HepG2 (cell line): ENCODE results near the gene DEFB127. TPM values are rescaled to one million over a fixed set of nuclear protein-coding genes. Genes with fewer than 3 reads are reported as not detected.

ENCODE experiments used
- ATM ChIP-seq: fragments of 450-650 bp; IDR thresholded peaks from 2 replicates; pipeline ENCODE4 v1.7.1; 2017; ENCODE audit warnings: mild to moderate bottlenecking, borderline replicate concordance
- ELF1 ChIP-seq: sonication (generic); formaldehyde crosslinking; IDR thresholded peaks from 2 replicates; pipeline ENCODE4 v1.4.0; 2020; ENCODE audit warnings: missing genetic modification reagents
- HNRNPH1 ChIP-seq: fragments of 200-400 bp; formaldehyde crosslinking; optimal IDR thresholded peaks from 2 replicates; pipeline ENCODE3; 2017; ENCODE audit warnings: mild to moderate bottlenecking, low read depth, low read length
- JUND ChIP-seq: sonication (generic); formaldehyde crosslinking; IDR thresholded peaks from 2 replicates; pipeline ENCODE4 v1.8.0; 2022; ENCODE audit warnings: mild to moderate bottlenecking, missing genetic modification reagents
- PCBP2 ChIP-seq: fragments of 200-400 bp; formaldehyde crosslinking; optimal IDR thresholded peaks from 2 replicates; pipeline ENCODE3; 2018; ENCODE audit warnings: low read length, low read depth; ENCODE audit not compliant: poor library complexity, severe bottlenecking
- SIN3A ChIP-seq: IDR thresholded peaks from 2 replicates; pipeline ENCODE4 v1.6.1; 2011; ENCODE audit warnings: low read depth, mild to moderate bottlenecking, control low read depth, low read length, borderline replicate concordance
- ZFY ChIP-seq: sonication (generic); formaldehyde crosslinking; IDR thresholded peaks from 2 replicates; pipeline ENCODE4 v1.4.0; 2020; ENCODE audit warnings: missing genetic modification reagents
- ZNF232 ChIP-seq: sonication (generic); formaldehyde crosslinking; IDR thresholded peaks from 2 replicates; pipeline ENCODE4 v1.4.0; 2020; ENCODE audit warnings: missing genetic modification reagents, borderline replicate concordance
- ZNF382 ChIP-seq: sonication (generic); formaldehyde crosslinking; IDR thresholded peaks from 2 replicates; pipeline ENCODE4 v1.5.0; 2020; ENCODE audit warnings: missing genetic modification reagents, mild to moderate bottlenecking, borderline replicate concordance
- ZNF605 ChIP-seq: sonication (generic); formaldehyde crosslinking; IDR thresholded peaks from 2 replicates; pipeline ENCODE4 v1.8.0; 2022; ENCODE audit warnings: mild to moderate bottlenecking, missing genetic modification reagents
- ZNF850 ChIP-seq: sonication (generic); formaldehyde crosslinking; conservative IDR thresholded peaks from 2 replicates; pipeline ENCODE4 v1.9.0; 2021; ENCODE audit warnings: mild to moderate bottlenecking, missing genetic modification reagents
- ZNF883 ChIP-seq: sonication (generic); formaldehyde crosslinking; IDR thresholded peaks from 2 replicates; pipeline ENCODE4 v1.5.1; 2020; ENCODE audit warnings: mild to moderate bottlenecking, missing genetic modification reagents; ENCODE audit errors: not compliant biosample characterization
- ZSCAN25 ChIP-seq: sonication (generic); formaldehyde crosslinking; IDR thresholded peaks from 2 replicates; pipeline ENCODE4 v1.8.0; 2022; ENCODE audit warnings: mild to moderate bottlenecking, missing genetic modification reagents
- polyA plus RNA-seq, 8 experiments: library from polyadenylated mRNA; depleted of rRNA in 3 of 8; stranded (reverse) in 7 of 8; unstranded in 1 of 8; fragments of >200 nt; fragmentation: Illumina TruSeq in 4 of 8; extraction: Trizol in 4 of 8; gene quantifications; 2 replicates each; pipeline versions ENCODE4 v1.2.1 to v1.2.3, GENCODE V29; 2011 to 2016; ENCODE audit warnings: low read depth in 4 of 8, missing spikeins in 1 of 8, mixed read lengths in 1 of 8; ENCODE audit not compliant: insufficient read depth in 1 of 8
- total RNA-seq, 5 experiments: library from RNA; depleted of rRNA; stranded (reverse); fragments of >200 nt; fragmentation: Illumina TruSeq; extraction: Trizol; gene quantifications; 2 replicates each; pipeline ENCODE4 v1.2.3, GENCODE V29; 2016; ENCODE audit warnings: low read depth in 1 of 5
- TF ChIP-seq, protein P1 (sequence below): IDR thresholded peaks from 2 replicates; pipeline ENCODE4 v1.6.1; 2016; ENCODE audit warnings: missing compliant biosample characterization, missing genetic modification reagents, borderline replicate concordance
- TF ChIP-seq, protein P2 (sequence below): sonication (generic); formaldehyde crosslinking; IDR thresholded peaks from 2 replicates; pipeline ENCODE4 v1.4.0; 2020; ENCODE audit warnings: missing genetic modification reagents, borderline replicate concordance

The DEFB127 gene
- total and polyA plus RNA-seq, 2 of the 13 experiments (the other 11 are each of a cell fraction or from before 2014, with no cell fraction given), result not detected

DNA sequence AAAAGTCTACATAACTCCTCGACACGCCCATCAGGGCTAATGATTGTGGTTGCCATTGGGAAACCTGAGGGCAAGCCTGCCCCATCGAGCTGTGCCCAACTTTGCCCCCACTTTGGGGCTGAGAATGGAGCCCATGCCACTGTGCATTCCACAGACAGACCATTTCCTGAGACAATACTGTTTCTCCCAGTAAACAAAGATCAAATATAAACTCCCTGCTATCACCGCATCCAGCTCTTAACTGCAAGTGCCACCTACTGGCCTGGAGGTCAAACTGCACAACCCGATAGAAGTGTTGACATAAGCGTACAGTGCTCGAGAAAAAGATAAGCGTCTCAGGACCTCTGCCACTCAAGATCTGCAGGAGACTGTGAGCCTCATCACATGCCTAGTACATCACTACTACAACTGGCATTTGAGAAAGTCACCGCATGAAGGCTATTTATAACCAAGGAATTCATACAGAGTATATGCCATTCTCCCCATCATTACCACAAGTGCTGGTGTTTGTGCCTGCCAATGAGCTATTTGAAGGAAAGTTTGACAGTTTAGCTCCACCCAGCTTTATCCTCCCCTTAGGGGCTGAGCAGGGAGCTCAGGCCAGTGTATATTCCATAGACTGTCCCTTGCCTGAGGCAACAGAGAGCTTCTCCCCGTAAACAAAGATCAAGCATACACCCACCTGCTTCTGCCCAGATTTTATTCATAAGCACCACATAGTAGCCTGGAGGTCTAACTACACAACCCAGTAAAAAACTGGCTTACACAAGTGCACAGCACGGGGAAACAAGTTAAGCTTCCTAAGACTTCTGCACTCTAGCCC lies 19.4 kb upstream of the DEFB127 start (continued):
- TF ChIP-seq ZSCAN25 (0 out of 2 replicates have a peak, but pooled peaks have one; percentile 27), HNRNPH1 (no peak), ZNF232 (CRISPR knock-in tag) (no peak), ZFY (CRISPR knock-in tag) (peak; percentile 26; the same call in 1 of the 2 replicates), ELF1 (CRISPR knock-in tag) (peak; percentile 39; the same call in 1 of the 2 replicates), ZNF883 (CRISPR knock-in tag) (peak; percentile 30), ZNF605 (CRISPR knock-in tag) (peak; percentile 83; the same call in 1 of the 2 replicates), ATM (no peak), ZNF850 (CRISPR knock-in tag) (no peak), SIN3A (no peak), JUND (CRISPR knock-in tag) (0 out of 2 replicates have a peak, but pooled peaks have one; percentile 43), ZNF382 (no peak), PCBP2 (no peak)
- TF ChIP-seq, protein P1, sequence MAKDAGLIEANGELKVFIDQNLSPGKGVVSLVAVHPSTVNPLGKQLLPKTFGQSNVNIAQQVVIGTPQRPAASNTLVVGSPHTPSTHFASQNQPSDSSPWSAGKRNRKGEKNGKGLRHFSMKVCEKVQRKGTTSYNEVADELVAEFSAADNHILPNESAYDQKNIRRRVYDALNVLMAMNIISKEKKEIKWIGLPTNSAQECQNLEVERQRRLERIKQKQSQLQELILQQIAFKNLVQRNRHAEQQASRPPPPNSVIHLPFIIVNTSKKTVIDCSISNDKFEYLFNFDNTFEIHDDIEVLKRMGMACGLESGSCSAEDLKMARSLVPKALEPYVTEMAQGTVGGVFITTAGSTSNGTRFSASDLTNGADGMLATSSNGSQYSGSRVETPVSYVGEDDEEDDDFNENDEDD (CRISPR knock-in tag), result 0 out of 2 replicates have a peak, but pooled peaks have one; percentile 19
- TF ChIP-seq, protein P2, sequence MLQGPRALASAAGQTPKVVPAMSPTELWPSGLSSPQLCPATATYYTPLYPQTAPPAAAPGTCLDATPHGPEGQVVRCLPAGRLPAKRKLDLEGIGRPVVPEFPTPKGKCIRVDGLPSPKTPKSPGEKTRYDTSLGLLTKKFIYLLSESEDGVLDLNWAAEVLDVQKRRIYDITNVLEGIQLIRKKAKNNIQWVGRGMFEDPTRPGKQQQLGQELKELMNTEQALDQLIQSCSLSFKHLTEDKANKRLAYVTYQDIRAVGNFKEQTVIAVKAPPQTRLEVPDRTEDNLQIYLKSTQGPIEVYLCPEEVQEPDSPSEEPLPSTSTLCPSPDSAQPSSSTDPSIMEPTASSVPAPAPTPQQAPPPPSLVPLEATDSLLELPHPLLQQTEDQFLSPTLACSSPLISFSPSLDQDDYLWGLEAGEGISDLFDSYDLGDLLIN (CRISPR knock-in tag), result 0 out of 2 replicates have a peak, but pooled peaks have one; percentile 75
